ENCODE measurements around the gene SH3BGR. TPM values are rescaled to one million over a fixed set of nuclear protein-coding genes. Genes with fewer than 3 reads are reported as not detected.

Gene SH3BGR
- polyA plus RNA-seq, 2 donors, result 4.9 TPM

DNA sequence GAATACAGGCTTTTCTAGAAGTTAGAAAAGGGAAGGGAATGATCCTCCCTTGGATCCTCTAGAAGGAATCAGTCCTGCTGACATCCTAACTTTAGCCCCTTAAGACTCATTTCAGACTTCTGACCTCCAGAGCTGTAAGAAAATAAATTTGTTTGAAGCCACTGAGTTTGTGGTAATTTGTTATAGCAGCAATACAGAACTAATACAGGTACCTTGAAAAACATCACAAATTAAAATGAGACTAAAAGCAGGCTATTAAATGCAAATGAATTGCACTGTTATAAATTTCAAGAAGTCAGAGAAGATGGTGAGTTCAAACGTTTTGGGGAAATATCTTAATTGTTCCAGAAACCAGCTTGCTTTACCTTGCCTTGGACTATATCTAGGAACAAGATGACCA, 12.5 kb upstream of the SH3BGR start:
- no peak overlapping the region for H3K27ac ChIP-seq (ENCODE audit: low read depth in 2 of 2, low read length in 1 of 2)
- no peaks in the 10 kb centered on the region for H3K4me1 ChIP-seq (ENCODE audit: control insufficient read depth in 2 of 2, insufficient read depth in 2 of 2, low read length in 1 of 2)
- 27 to 44% methylated on average over 1 of the region's 1 CpG for WGBS, 2 donors
- H3K27me3 ChIP-seq (ENCODE audit: control insufficient read depth in 1 of 2, insufficient read depth in 2 of 2, low read length in 2 of 2), result no peaks in the 10 kb centered on the region
- H3K9me3 ChIP-seq (ENCODE audit: control insufficient read depth in 2 of 2, insufficient read depth in 1 of 2, low read depth in 1 of 2, low read length in 1 of 2), result no peaks in the 10 kb centered on the region
- no peaks in the 10 kb centered on the region for H3K36me3 ChIP-seq (ENCODE audit: control insufficient read depth in 2 of 2, insufficient read depth in 2 of 2, low read length in 1 of 2)
- H3K4me3 ChIP-seq (ENCODE audit: low read depth in 1 of 2, low read length in 2 of 2), result no peak overlapping the region

DNA sequence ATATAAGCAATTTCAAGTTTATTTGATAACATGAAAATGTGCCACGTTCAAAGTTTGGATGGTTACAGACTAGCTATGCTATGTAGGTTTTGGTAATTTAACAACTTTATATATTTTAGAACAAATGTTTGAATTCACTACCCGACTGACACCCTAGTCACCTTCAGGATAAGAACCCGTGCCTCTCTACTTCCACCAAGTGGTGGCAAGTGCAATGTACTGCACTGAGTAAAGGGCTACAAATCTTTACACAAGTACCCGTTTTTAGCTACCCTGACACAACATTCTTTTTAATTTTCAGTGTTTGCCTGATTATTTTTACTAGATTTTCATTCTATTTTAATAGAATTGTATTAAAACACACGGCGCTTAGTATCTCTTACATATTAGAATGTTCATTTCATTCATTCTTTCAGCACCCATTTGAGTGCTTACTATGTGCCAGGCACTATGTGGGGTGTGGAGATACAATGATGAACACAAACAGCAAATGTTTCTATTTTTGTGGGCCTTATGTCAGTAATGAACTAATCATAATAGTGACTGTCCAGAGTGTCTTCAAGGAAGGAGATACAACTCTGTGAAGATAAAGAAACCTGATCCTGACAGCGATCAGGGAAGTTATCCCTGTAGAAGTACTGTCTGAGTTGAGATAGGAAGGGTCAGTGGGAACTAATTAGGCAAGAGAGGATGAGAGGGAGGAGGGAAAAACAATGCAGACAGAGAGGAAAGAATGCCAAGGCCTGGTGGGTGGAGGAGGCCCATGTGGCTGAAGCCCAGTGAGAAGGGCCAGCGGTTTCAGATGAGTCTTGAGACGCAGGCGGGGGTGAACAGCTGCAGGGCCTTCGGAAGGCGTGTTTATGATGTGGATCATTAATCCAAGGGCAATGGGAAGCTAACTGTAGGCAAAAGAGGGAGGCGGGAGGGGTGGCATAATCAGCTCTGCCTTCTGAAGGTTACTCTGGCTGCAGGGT, 10.0 kb upstream of the SH3BGR start:
- no peaks in the 10 kb centered on the region for H3K36me3 ChIP-seq (ENCODE audit: control insufficient read depth in 2 of 2, insufficient read depth in 2 of 2, low read length in 1 of 2)
- H3K27me3 ChIP-seq (ENCODE audit: control insufficient read depth in 1 of 2, insufficient read depth in 2 of 2, low read length in 2 of 2), result no peaks in the 10 kb centered on the region
- no peaks in the 10 kb centered on the region for H3K9me3 ChIP-seq (ENCODE audit: control insufficient read depth in 2 of 2, insufficient read depth in 1 of 2, low read depth in 1 of 2, low read length in 1 of 2)
- no peak overlapping the region for H3K27ac ChIP-seq (ENCODE audit: low read depth in 2 of 2, low read length in 1 of 2)
- no peaks in the 10 kb centered on the region for H3K4me1 ChIP-seq (ENCODE audit: control insufficient read depth in 2 of 2, insufficient read depth in 2 of 2, low read length in 1 of 2)
- 50 to 55% methylated on average over 13 of the region's 13 CpGs for WGBS, 2 donors
- H3K4me3 ChIP-seq (ENCODE audit: low read depth in 1 of 2, low read length in 2 of 2), result no peak overlapping the region

DNA sequence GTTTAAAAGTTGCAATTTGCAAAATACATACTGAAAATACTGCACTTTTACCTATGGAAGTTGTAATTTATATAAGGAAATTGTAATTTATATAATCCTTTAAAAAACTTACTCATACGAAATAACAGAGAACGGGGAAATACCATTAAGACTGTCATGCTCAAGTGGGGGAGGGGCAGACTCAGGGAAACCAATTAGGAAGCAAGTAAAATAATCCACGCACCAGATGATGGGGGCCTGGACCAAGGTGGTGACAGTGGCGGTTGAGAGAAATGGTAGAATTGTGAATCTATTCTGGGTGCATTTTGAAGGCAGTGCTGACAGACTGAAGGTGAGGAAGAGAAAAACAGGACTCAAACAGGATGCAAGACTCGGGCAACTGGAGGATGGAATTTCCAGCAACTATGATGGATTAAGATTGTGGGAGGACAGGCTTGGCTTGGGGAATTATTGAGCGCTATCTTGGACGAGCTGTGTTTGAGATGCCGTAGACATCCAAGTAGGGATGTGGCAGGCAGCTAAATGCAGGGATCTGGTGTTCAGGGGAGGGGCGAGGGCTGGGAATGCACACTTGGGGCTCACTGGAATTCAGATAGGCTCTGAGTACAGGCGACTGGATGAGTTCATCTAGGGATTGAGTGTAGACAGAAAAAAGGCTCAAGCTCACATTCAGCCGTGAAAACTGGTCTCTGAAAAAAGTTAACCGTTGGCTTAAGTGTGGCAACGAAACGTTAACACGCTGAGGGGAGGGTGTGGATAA, 7.2 kb upstream of the SH3BGR start:
- H3K36me3 ChIP-seq (ENCODE audit: control insufficient read depth in 2 of 2, insufficient read depth in 2 of 2, low read length in 1 of 2), result no peaks in the 10 kb centered on the region
- H3K4me1 ChIP-seq (ENCODE audit: control insufficient read depth in 2 of 2, insufficient read depth in 2 of 2, low read length in 1 of 2), result no peaks in the 10 kb centered on the region
- H3K27me3 ChIP-seq (ENCODE audit: control insufficient read depth in 1 of 2, insufficient read depth in 2 of 2, low read length in 2 of 2), result no peaks in the 10 kb centered on the region
- WGBS, 2 donors, result 13 to 14% methylated on average over 15 of the region's 15 CpGs
- peak overlapping the region; percentile 85 to 95 for H3K4me3 ChIP-seq (ENCODE audit: low read depth in 1 of 2, low read length in 2 of 2)
- peak overlapping the region; percentile 8 to 88 for H3K27ac ChIP-seq (ENCODE audit: low read depth in 2 of 2, low read length in 1 of 2)
- H3K9me3 ChIP-seq (ENCODE audit: control insufficient read depth in 2 of 2, insufficient read depth in 1 of 2, low read depth in 1 of 2, low read length in 1 of 2), result no peaks in the 10 kb centered on the region

DNA sequence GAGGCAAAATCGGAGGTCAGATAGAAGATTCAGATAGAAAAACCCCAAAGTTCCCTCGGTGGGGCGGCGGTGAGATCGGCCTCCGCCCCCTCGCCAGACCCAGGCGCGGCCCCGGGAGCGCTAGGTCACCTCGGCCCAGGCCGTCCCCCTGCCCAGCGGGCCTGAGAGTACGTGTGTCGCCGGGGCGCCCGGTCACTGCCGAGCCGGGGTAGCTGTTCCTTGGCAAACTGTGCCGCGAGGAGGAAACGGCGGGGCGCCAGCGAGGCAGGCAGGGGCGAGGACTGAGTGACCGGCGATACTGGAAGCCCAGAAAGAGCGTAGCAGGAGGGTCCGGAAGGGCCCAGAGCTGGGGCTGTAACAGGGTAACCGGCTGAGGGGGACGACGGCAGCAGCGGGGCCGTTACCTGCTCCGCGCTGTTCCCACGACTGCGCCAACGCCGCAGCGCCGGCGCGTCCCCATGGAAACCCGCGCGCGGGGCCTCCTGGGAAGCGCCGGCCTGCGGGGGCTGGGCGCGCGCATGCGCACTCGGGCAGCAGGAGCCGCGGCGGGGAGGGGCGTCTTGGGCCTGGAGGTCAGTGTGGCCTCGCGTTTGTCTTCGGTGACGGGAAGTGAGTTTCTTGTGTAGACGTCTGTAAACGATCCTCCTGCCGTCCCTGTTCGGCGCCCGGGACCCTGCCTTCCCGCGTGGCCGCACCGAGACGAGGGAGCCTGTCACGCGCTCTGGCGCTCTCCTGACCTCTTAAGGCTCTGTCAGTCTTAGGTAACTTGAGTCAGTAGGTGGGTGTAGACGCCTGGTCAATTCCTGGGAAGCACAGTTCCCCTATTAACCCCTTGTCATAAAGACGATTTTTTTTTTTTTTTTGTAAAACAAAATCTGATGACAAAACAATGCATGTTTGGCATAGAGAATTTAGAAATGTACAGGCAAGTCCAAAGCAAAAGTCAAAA, 6.2 kb upstream of the SH3BGR start, which contains the start of gene LCA5L:
Gene LCA5L, minus strand, starts transcription at position 458 of the 949 bp plus-strand sequence. CDS start 17,285 bp downstream, outside the sequence.
- WGBS, 2 donors, result 0 to 1% methylated on average over 83 of the region's 83 CpGs
- Histone ChIP-seq H3K9me3 (ENCODE audit: control insufficient read depth in 2 of 2, insufficient read depth in 1 of 2, low read depth in 1 of 2, low read length in 1 of 2) (no peaks in the 10 kb centered on the region), H3K4me3 (ENCODE audit: low read depth in 1 of 2, low read length in 2 of 2) (peak within 1 kb of the TSS; percentile 85 to 95), H3K27ac (ENCODE audit: low read depth in 2 of 2, low read length in 1 of 2) (peak within 1 kb of the TSS; percentile 88 to 92), H3K4me1 (ENCODE audit: control insufficient read depth in 2 of 2, insufficient read depth in 2 of 2, low read length in 1 of 2) (no peaks in the 10 kb centered on the region), H3K27me3 (ENCODE audit: control insufficient read depth in 1 of 2, insufficient read depth in 2 of 2, low read length in 2 of 2) (no peaks in the 10 kb centered on the region), H3K36me3 (ENCODE audit: control insufficient read depth in 2 of 2, insufficient read depth in 2 of 2, low read length in 1 of 2) (no peaks in the 10 kb centered on the region)

DNA sequence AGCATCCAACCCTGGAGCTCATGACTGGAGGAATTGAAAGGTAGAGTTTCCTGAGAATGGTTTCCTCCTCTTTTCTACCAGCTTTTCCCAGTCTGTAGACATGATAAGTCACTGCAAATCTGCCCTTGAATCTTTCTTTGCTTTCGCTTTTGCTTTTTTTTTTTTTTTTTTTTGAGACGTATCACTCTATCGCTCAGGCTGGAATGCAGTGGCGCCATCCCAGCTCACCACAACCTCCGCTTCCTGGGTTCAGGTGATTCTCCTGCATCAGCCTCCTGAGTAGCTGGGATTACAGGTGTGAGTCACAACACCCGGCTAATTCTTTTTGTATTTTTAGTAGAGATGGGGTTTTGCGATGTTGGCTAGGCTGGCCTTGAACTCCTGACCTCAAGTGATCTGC, 4.5 kb upstream of the SH3BGR start:
- no peak overlapping the region for H3K27ac ChIP-seq (ENCODE audit: low read depth in 2 of 2, low read length in 1 of 2)
- H3K4me3 ChIP-seq (ENCODE audit: low read depth in 1 of 2, low read length in 2 of 2), result no peak overlapping the region
- no peaks in the 10 kb centered on the region for H3K27me3 ChIP-seq (ENCODE audit: control insufficient read depth in 1 of 2, insufficient read depth in 2 of 2, low read length in 2 of 2)
- no peaks in the 10 kb centered on the region for H3K36me3 ChIP-seq (ENCODE audit: control insufficient read depth in 2 of 2, insufficient read depth in 2 of 2, low read length in 1 of 2)
- H3K9me3 ChIP-seq (ENCODE audit: control insufficient read depth in 2 of 2, insufficient read depth in 1 of 2, low read depth in 1 of 2, low read length in 1 of 2), result no peaks in the 10 kb centered on the region
- WGBS, 2 donors, result 95 to 96% methylated on average over 7 of the region's 7 CpGs
- no peaks in the 10 kb centered on the region for H3K4me1 ChIP-seq (ENCODE audit: control insufficient read depth in 2 of 2, insufficient read depth in 2 of 2, low read length in 1 of 2)

DNA sequence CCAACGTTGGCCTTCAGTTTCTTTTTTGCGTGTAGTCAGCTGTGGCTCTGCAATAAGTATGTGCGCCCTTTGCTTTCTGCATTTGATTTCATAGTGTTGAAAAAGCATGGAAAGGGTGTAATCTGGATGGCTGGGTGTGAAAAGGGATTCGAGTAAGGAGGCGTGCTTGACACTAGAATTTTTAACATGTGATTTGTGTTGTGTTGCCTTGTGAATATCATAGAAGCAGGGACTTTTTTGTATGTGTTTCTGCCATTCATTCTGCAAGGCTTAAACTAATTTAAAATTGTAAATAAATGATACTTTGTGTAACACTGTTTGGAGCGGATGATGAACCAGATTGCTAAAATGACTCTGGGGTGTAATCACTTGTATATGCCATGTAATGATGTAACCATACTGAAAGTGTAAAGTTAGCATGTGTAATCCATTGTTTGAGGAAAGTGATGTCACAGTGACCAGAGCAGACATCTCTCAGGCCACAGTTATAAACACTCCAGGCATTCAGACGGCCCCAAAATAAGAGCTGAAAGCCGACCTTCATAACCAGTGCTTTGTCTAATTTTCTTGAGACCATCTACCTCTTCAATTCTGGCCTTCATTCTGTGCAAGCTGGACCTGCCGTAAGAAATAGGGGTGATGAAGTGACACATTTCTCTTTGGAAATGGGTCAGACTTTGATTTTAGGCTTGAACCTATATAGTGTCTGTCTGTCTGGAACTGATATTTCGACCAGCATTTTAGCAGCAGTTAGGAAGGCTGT, 618 bp downstream of the SH3BGR start:
- no peaks in the 10 kb centered on the region for H3K36me3 ChIP-seq (ENCODE audit: control insufficient read depth in 2 of 2, insufficient read depth in 2 of 2, low read length in 1 of 2)
- 55 to 63% methylated on average over 10 of the region's 10 CpGs for WGBS, 2 donors
- peak overlapping the region; percentile 60 to 61 for H3K27ac ChIP-seq (ENCODE audit: low read depth in 2 of 2, low read length in 1 of 2)
- no peaks in the 10 kb centered on the region for H3K9me3 ChIP-seq (ENCODE audit: control insufficient read depth in 2 of 2, insufficient read depth in 1 of 2, low read depth in 1 of 2, low read length in 1 of 2)
- H3K27me3 ChIP-seq (ENCODE audit: control insufficient read depth in 1 of 2, insufficient read depth in 2 of 2, low read length in 2 of 2), result no peaks in the 10 kb centered on the region
- no peaks in the 10 kb centered on the region for H3K4me1 ChIP-seq (ENCODE audit: control insufficient read depth in 2 of 2, insufficient read depth in 2 of 2, low read length in 1 of 2)
- peak overlapping the region in 1 of 2 donors; percentile 14 for H3K4me3 ChIP-seq (ENCODE audit: low read depth in 1 of 2, low read length in 2 of 2)

DNA sequence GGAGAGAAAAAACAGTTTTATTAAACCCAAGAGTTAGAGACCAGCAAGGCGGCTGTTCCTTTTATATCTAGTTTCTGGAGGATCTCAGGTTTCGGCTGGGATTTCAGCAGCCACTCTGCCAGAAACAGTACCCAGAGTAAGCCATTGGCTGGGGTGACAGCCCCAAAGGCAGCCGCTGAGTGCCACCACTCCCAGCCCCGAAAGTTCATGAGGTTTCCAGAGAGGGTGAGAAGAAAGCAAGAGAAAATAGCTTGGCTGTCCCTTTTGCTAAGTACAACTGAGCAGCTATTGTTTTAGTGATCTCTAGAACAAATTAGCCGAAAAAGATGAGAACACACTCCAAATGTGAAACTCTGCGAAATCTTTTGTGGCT, 1.2 kb downstream of the SH3BGR start:
- H3K9me3 ChIP-seq (ENCODE audit: control insufficient read depth in 2 of 2, insufficient read depth in 1 of 2, low read depth in 1 of 2, low read length in 1 of 2), result no peaks in the 10 kb centered on the region
- 83 to 84% methylated on average over 6 of the region's 6 CpGs for WGBS, 2 donors
- no peaks in the 10 kb centered on the region for H3K36me3 ChIP-seq (ENCODE audit: control insufficient read depth in 2 of 2, insufficient read depth in 2 of 2, low read length in 1 of 2)
- H3K27me3 ChIP-seq (ENCODE audit: control insufficient read depth in 1 of 2, insufficient read depth in 2 of 2, low read length in 2 of 2), result no peaks in the 10 kb centered on the region
- no peak overlapping the region for H3K4me3 ChIP-seq (ENCODE audit: low read depth in 1 of 2, low read length in 2 of 2)
- peak overlapping the region in 1 of 2 donors; percentile 31 for H3K27ac ChIP-seq (ENCODE audit: low read depth in 2 of 2, low read length in 1 of 2)
- H3K4me1 ChIP-seq (ENCODE audit: control insufficient read depth in 2 of 2, insufficient read depth in 2 of 2, low read length in 1 of 2), result no peaks in the 10 kb centered on the region

DNA sequence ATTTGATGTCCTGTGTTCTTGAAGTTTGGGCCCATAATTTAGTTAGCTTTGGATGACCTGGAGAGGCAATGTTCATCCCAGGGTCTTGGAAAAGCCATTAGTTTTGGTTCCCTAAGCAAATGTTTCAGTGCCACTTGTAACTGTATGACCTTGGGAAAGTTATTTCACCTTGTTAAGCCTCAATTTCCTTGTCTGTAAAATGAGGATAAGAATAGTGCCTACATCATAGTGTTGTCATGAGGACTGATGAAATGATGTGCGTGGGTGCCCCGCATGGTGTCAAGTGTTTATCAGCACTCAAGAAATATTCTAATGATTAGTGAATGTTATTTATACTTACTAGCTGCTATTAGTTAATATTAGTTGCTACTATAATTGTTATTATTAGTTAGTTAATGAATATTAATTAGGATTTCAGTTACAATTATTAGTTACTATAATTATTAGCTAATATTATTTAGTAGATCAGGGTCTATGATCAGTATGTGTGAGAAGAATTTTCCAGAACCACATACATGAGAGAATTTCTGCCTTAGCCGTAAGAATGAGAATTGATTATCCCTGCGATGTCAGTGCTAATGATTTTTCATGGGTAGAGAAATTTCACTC, 1.9 kb downstream of the SH3BGR start:
- Histone ChIP-seq H3K4me1 (ENCODE audit: control insufficient read depth in 2 of 2, insufficient read depth in 2 of 2, low read length in 1 of 2) (no peaks in the 10 kb centered on the region), H3K27me3 (ENCODE audit: control insufficient read depth in 1 of 2, insufficient read depth in 2 of 2, low read length in 2 of 2) (no peaks in the 10 kb centered on the region), H3K27ac (ENCODE audit: low read depth in 2 of 2, low read length in 1 of 2) (no peak overlapping the region), H3K36me3 (ENCODE audit: control insufficient read depth in 2 of 2, insufficient read depth in 2 of 2, low read length in 1 of 2) (no peaks in the 10 kb centered on the region), H3K9me3 (ENCODE audit: control insufficient read depth in 2 of 2, insufficient read depth in 1 of 2, low read depth in 1 of 2, low read length in 1 of 2) (no peaks in the 10 kb centered on the region), H3K4me3 (ENCODE audit: low read depth in 1 of 2, low read length in 2 of 2) (no peak overlapping the region)
- WGBS, 2 donors, result 90 to 92% methylated on average over 4 of the region's 4 CpGs

Measured in esophagus (tissue), 2 donors.